Fibroblast of lung (primary cell): ENCODE results near the gene ZNF638. TPM values are rescaled to one million over a fixed set of nuclear protein-coding genes. Genes with fewer than 3 reads are reported as not detected.
"Not testable (repeated sequence)": the region's sequence is repeated elsewhere in the genome, so short reads cannot be mapped to it uniquely, and the experiment has no call there.

Experiments
- DNase-seq, 2 donors: peaks; one replicate each; pipeline versions ENCODE4 v3.0.0 to v3.0.0-alpha.2; 2010; ENCODE audit warnings: low read depth in 2 of 2
- H2AFZ ChIP-seq: 2 replicates; pipeline ENCODE4 v1.5.1; 2012; ENCODE audit warnings: low read length, control low read depth, inconsistent platforms
- H3K27ac ChIP-seq: 2 replicates; pipeline ENCODE4 v1.5.1; 2011; ENCODE audit warnings: low read length, control low read depth; ENCODE audit not compliant: insufficient read depth
- H3K27me3 ChIP-seq: 2 replicates; pipeline ENCODE4 v1.5.1; 2011; ENCODE audit warnings: mild to moderate bottlenecking, low read length; ENCODE audit not compliant: control insufficient read depth, insufficient read depth
- H3K36me3 ChIP-seq: 2 replicates; pipeline ENCODE4 v1.5.1; 2011; ENCODE audit warnings: low read length; ENCODE audit not compliant: control insufficient read depth, insufficient read depth
- H3K4me1 ChIP-seq: 2 replicates; pipeline ENCODE4 v1.5.1; 2011; ENCODE audit warnings: low read length; ENCODE audit not compliant: control insufficient read depth, insufficient read depth; ENCODE audit errors: extremely low read depth
- H3K4me2 ChIP-seq: 2 replicates; pipeline ENCODE4 v1.5.1; 2011; ENCODE audit warnings: low read length, control low read depth; ENCODE audit not compliant: insufficient read depth; ENCODE audit errors: extremely low read depth
- H3K4me3 ChIP-seq, 4 experiments: fragments of 200-600 bp in 1 of 4; sonication (generic) in 1 of 4; replicated peaks in 1 of 4; 2 replicates each; pipeline ENCODE4 v1.5.1; 2011 to 2016; ENCODE audit warnings: low read length in 4 of 4, low read depth in 3 of 4, mild to moderate bottlenecking in 3 of 4, control low read depth in 2 of 4, inconsistent platforms in 1 of 4, mixed read lengths in 1 of 4; ENCODE audit not compliant: insufficient read depth in 1 of 4; ENCODE audit errors: control extremely low read depth in 1 of 4
- H3K79me2 ChIP-seq: 2 replicates; pipeline ENCODE4 v1.5.1; 2012; ENCODE audit warnings: mild to moderate bottlenecking, low read length, inconsistent platforms; ENCODE audit not compliant: control insufficient read depth, insufficient read depth
- H3K9ac ChIP-seq: 2 replicates; pipeline ENCODE4 v1.5.1; 2011; ENCODE audit warnings: mild to moderate bottlenecking, low read length, control low read depth; ENCODE audit not compliant: insufficient read depth
- H3K9me3 ChIP-seq: 2 replicates; pipeline ENCODE4 v1.5.1; 2012; ENCODE audit warnings: low read depth, low read length; ENCODE audit not compliant: control insufficient read depth, insufficient read depth
- H4K20me1 ChIP-seq: 2 replicates; pipeline ENCODE4 v1.5.1; 2011; ENCODE audit warnings: low read length; ENCODE audit not compliant: control insufficient read depth, insufficient read depth; ENCODE audit errors: extremely low read depth
- EZH2 ChIP-seq: IDR thresholded peaks from 2 replicates; pipeline ENCODE4 v1.5.1; 2012; ENCODE audit warnings: low read length, control low read depth, mild to moderate bottlenecking; ENCODE audit errors: missing control alignments
- polyA plus RNA-seq, 2 donors: library from polyadenylated mRNA; depleted of rRNA in 1 of 2; stranded (reverse) in 1 of 2; unstranded in 1 of 2; fragments of >200 nt; gene quantifications; 2 replicates each; pipeline ENCODE4 v1.2.1, GENCODE V29; 2011 to 2012; ENCODE audit warnings: missing spikeins in 1 of 2
- total RNA-seq: library from RNA; depleted of rRNA; stranded (reverse); fragments of >200 nt; gene quantifications from 2 replicates; pipeline ENCODE4 v1.2.1, GENCODE V29; 2014
- TF ChIP-seq, protein P1 (sequence below), 2 donors: IDR thresholded peaks in 1 of 2; conservative IDR thresholded peaks in 1 of 2; 1 replicate in 1 of 2; 2 replicates in 1 of 2; pipeline ENCODE4 v1.5.1; 2011 to 2012; ENCODE audit warnings: low read length in 2 of 2, control low read depth in 1 of 2, inconsistent platforms in 1 of 2, low read depth in 1 of 2, mild to moderate bottlenecking in 1 of 2

ZNF638 gene
- total and polyA plus RNA-seq, 2 donors (not counting 1 experiment from before 2014, with no cell fraction given) = 63.8 to 190 TPM

- H3K4me3 ChIP-seq = no peak overlapping the region
Observed at GRCh38 chr2:71402427-71402826, 70.8 kb downstream of the ZNF638 start.

GRCh38 chr2:71409611-71410010 lies 78.0 kb downstream of the ZNF638 start:
- Histone ChIP-seq H3K27ac (no peak overlapping the region), H3K9me3 (no peaks in the 10 kb centered on the region), H3K4me3 (no peak overlapping the region), H3K4me2 (no peak overlapping the region), H3K27me3 (no peaks in the 10 kb centered on the region), H2AFZ (no peak overlapping the region), H3K4me1 (no peaks in the 10 kb centered on the region), H3K9ac (no peak overlapping the region), H3K79me2 (no peaks in the 10 kb centered on the region), H4K20me1 (no peaks in the 10 kb centered on the region), H3K36me3 (peaks cover 4% of the 10 kb centered on the region)
- peak in 1 of 2 donors; percentile 18 for DNase-seq
- TF ChIP-seq EZH2 = no peak
- TF ChIP-seq, protein P1, sequence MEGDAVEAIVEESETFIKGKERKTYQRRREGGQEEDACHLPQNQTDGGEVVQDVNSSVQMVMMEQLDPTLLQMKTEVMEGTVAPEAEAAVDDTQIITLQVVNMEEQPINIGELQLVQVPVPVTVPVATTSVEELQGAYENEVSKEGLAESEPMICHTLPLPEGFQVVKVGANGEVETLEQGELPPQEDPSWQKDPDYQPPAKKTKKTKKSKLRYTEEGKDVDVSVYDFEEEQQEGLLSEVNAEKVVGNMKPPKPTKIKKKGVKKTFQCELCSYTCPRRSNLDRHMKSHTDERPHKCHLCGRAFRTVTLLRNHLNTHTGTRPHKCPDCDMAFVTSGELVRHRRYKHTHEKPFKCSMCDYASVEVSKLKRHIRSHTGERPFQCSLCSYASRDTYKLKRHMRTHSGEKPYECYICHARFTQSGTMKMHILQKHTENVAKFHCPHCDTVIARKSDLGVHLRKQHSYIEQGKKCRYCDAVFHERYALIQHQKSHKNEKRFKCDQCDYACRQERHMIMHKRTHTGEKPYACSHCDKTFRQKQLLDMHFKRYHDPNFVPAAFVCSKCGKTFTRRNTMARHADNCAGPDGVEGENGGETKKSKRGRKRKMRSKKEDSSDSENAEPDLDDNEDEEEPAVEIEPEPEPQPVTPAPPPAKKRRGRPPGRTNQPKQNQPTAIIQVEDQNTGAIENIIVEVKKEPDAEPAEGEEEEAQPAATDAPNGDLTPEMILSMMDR (conservative IDR thresholded peaks at IDR 0.05 in 1 of 2, IDR thresholded peaks at IDR 0.05 in 1 of 2; ENCODE audit: low read depth in 1 of 2, low read length in 2 of 2) = no peak

More at GRCh38 chr2:71402427-71402826, 70.8 kb downstream of the ZNF638 start:
- Histone ChIP-seq H3K79me2 (no peaks in the 10 kb centered on the region), H4K20me1 (peaks cover 2% of the 10 kb centered on the region), H3K9me3 (no peaks in the 10 kb centered on the region), H2AFZ (no peak overlapping the region), H3K27ac (no peak overlapping the region), H3K9ac (no peak overlapping the region), H3K4me2 (no peak overlapping the region), H3K4me1 (no peaks in the 10 kb centered on the region), H3K27me3 (no peaks in the 10 kb centered on the region), H3K36me3 (peaks cover 6% of the 10 kb centered on the region)
- TF ChIP-seq EZH2 = no peak
- TF ChIP-seq, protein P1 (conservative IDR thresholded peaks at IDR 0.05 in 1 of 2, IDR thresholded peaks at IDR 0.05 in 1 of 2; ENCODE audit: low read depth in 1 of 2, low read length in 2 of 2) = no peak
- DNase-seq = no peak

DNA sequence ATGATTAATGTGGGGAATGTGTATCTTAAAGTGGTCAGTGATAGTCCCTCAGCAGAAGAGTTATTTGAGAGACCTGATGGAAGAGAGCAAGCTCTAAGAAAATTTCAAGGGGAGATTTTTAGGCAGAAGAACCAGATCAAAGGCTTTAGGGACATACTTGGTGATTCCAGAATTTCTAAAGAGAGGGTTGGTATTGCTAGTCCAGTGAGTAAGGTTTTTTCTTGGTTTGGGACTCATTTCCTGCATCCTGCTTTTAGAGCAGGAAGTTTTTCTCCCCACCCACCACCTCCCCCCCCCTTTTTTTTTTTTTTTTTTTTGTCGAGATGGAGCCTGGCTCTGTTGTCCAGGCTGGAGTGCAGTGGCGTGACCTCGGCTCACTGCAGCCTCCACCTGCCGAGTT lies 79.1 kb downstream of the ZNF638 start:
- Histone ChIP-seq H3K4me2 (no peak overlapping the region), H3K27ac (no peak overlapping the region), H3K4me1 (no peaks in the 10 kb centered on the region), H3K9ac (no peak overlapping the region), H3K79me2 (no peaks in the 10 kb centered on the region), H3K27me3 (no peaks in the 10 kb centered on the region), H2AFZ (no peak overlapping the region), H3K9me3 (no peaks in the 10 kb centered on the region), H3K4me3 (no peak overlapping the region), H4K20me1 (no peaks in the 10 kb centered on the region), H3K36me3 (peaks cover 4% of the 10 kb centered on the region)
- TF ChIP-seq, protein P1 (conservative IDR thresholded peaks at IDR 0.05 in 1 of 2, IDR thresholded peaks at IDR 0.05 in 1 of 2; ENCODE audit: low read depth in 1 of 2, low read length in 2 of 2) = no peak
- no peak for TF ChIP-seq EZH2
- no peak for DNase-seq

DNA sequence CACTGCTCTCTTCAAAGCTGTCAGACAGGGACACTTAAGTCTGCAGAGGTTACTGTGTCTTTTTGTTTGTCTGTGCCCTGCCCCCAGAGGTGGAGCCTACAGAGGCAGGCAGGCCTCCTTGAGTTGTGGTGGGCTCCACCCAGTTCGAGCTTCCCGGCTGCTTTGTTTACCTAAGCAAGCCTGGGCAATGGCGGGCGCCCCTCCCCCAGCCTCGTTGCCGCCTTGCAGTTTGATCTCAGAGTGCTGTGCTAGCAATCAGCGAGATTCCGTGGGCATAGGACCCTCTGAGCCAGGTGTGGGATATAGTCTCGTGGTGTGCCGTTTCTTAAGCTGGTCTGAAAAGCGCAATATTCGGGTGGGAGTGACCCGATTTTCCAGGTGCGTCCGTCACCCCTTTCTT lies 85.3 kb downstream of the ZNF638 start:
- H3K79me2 ChIP-seq, DNase-seq, H3K4me2 ChIP-seq, H3K9ac ChIP-seq, H3K27me3 ChIP-seq, H3K4me1 ChIP-seq, H3K27ac ChIP-seq, H3K4me3 ChIP-seq, H2AFZ ChIP-seq, H3K9me3 ChIP-seq, H3K36me3 ChIP-seq, H4K20me1 ChIP-seq: not testable (repeated sequence)
